IPS-20b (cell line): ENCODE results near the gene ZCCHC12.
"Not testable (repeated sequence)": the region's sequence is repeated elsewhere in the genome, so short reads cannot be mapped to it uniquely, and the experiment has no call there.

ENCODE experiments used
- H3K27ac ChIP-seq: one replicate; pipeline ENCODE4 v1.5.1; 2013; ENCODE audit warnings: low read length
- H3K27me3 ChIP-seq: 2 replicates; pipeline ENCODE4 v1.6.1; 2013; ENCODE audit warnings: mild to moderate bottlenecking, low read length, inconsistent platforms; ENCODE audit not compliant: insufficient read depth
- H3K36me3 ChIP-seq: 2 replicates; pipeline ENCODE4 v1.6.1; 2013; ENCODE audit warnings: low read depth, mild to moderate bottlenecking, inconsistent platforms, low read length, moderate library complexity; ENCODE audit not compliant: insufficient read depth
- H3K4me1 ChIP-seq: 2 replicates; pipeline ENCODE4 v1.6.1; 2013; ENCODE audit warnings: mild to moderate bottlenecking, control low read depth, inconsistent platforms, low read length, moderate library complexity; ENCODE audit not compliant: insufficient read depth
- H3K4me3 ChIP-seq: 2 replicates; pipeline ENCODE4 v1.5.1; 2013; ENCODE audit warnings: mild to moderate bottlenecking, low read length, inconsistent platforms
- H3K9ac ChIP-seq: 2 replicates; pipeline ENCODE4 v1.6.1; 2013; ENCODE audit warnings: low read depth, mild to moderate bottlenecking, inconsistent platforms, low read length, moderate library complexity
- H3K9me3 ChIP-seq: 2 replicates; pipeline ENCODE4 v1.6.1; 2013; ENCODE audit warnings: mild to moderate bottlenecking, low read depth, low read length, inconsistent platforms; ENCODE audit not compliant: insufficient read depth

ZCCHC12 gene

DNA sequence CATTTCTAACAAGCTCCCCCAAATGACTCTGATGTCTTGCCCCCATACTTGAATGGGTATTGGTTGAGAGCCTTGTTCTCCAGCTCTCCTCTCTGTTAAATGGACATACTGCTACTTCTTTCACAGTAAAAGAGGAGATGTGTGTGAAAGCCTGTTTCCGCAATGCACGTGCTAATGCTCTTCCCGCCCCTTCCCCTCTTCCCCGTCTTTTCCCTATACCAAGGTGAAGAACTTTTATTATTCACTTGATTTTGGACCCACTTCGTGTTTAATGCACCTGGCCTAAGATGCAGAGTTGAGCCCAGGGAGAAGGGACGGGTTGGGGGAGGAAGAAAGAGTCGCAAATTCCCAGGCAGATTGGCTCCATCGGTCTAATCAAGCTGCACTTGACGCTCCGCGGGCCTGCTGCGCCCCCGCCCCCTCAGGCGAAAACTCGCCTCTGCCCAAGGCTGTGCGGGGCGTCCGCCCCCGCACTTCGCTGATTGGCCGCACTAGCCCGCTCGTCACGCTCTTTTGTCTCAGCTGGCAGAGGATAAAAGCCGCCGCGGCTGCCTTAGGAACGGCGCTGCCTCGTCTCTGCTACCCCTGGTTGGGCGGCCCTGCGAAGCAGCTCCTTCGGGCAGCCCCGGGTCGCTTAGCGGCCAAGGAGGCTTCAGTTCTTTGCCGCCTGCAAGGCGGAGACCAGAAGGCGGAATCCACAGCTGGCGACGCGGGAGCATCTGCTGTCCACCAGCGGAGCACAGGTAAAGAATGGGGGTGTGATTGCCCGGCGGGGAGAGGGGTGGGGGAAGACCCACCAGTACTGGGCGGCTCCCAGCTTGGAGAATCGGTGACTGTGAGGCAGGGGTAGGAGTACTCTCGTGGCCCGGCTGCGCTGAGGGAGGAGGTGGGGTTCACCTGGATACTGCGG, at the start of gene ZCCHC12:
Gene ZCCHC12, plus strand, starts transcription at position 562 of the 910 bp plus-strand sequence. CDS start 1,421 bp downstream, outside the sequence.
- Histone ChIP-seq H3K4me1 (peaks cover 5% of the 10 kb centered on the region; the same call in 1 of the 2 replicates), H3K9ac (no peak within 1 kb of the TSS), H3K4me3 (peak within 1 kb of the TSS; percentile 57; the same call in 1 of the 2 replicates), H3K27ac (no peak within 1 kb of the TSS), H3K9me3 (no peaks in the 10 kb centered on the region), H3K27me3 (peaks cover 81% of the 10 kb centered on the region), H3K36me3 (no peaks in the 10 kb centered on the region)

DNA sequence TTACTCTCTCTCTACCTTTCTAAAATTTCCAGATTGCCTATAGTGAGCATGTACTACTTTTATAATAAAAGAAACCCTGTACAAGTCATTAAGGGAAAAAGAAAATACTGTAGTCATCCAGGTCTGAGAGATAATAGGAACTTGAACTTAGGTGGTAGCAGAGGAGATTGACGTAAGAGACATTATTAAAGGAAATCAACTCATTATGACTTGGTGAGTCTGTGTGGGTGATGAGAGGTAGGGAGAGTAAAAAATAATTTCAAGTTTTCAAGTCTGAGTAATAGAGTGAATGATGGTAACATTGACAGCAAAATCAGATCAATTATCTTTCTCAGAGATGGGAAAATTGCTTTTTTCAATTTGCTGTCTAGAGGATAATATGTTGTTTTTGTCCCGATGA, 44.0 kb upstream of the ZCCHC12 start:
- H3K4me1 ChIP-seq = no peaks in the 10 kb centered on the region
- no peaks in the 10 kb centered on the region for H3K9me3 ChIP-seq
- no peak overlapping the region for H3K4me3 ChIP-seq
- H3K36me3 ChIP-seq = no peaks in the 10 kb centered on the region
- no peaks in the 10 kb centered on the region for H3K27me3 ChIP-seq
- H3K27ac ChIP-seq = no peak overlapping the region
- H3K9ac ChIP-seq = no peak overlapping the region

DNA sequence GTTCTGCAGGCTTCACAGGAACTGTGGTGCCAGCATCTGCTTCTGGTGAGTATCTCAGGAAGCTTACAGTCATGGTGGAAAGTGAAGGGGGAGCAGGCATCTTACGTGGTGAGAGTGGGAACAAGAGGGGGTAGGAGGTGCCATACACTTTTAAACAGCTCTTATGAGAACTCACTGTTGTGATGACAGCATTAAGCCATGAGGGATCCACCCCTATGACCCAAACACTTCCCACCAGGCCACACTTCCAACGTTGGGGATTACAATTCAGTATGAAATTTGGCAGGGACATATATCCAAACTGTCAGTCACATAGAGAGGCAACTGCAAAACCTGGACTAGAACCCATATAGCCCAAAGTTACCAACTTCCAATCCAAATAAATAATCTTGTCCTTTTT, 43.1 kb upstream of the ZCCHC12 start:
- Histone ChIP-seq H3K9ac (no peak overlapping the region), H3K4me1 (no peaks in the 10 kb centered on the region), H3K27me3 (no peaks in the 10 kb centered on the region), H3K4me3 (no peak overlapping the region), H3K9me3 (no peaks in the 10 kb centered on the region), H3K27ac (no peak overlapping the region), H3K36me3 (no peaks in the 10 kb centered on the region)

DNA sequence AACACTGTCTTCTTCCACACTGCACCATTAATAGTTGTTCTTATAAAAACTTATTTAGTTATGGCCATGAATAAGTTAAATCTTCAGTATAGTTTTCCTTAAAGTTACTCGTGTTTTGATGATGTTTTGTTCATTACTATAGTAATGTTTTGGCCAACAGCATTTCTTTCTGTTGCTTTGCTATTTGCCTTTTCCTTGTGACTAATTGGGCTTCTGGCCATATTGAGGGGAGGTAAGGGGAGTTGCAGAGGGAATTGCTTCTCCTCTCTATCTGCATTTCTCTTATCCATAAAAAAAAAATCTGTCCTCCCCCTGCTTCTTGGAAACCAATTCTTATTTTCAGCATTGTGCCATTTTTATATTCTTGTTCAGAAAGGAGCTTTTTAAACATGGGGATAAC, 42.7 kb upstream of the ZCCHC12 start:
- H3K4me3 ChIP-seq = no peak overlapping the region
- no peaks in the 10 kb centered on the region for H3K27me3 ChIP-seq
- H3K4me1 ChIP-seq = no peaks in the 10 kb centered on the region
- H3K9me3 ChIP-seq = no peaks in the 10 kb centered on the region
- H3K36me3 ChIP-seq = no peaks in the 10 kb centered on the region
- H3K9ac ChIP-seq = no peak overlapping the region
- H3K27ac ChIP-seq = no peak overlapping the region

DNA sequence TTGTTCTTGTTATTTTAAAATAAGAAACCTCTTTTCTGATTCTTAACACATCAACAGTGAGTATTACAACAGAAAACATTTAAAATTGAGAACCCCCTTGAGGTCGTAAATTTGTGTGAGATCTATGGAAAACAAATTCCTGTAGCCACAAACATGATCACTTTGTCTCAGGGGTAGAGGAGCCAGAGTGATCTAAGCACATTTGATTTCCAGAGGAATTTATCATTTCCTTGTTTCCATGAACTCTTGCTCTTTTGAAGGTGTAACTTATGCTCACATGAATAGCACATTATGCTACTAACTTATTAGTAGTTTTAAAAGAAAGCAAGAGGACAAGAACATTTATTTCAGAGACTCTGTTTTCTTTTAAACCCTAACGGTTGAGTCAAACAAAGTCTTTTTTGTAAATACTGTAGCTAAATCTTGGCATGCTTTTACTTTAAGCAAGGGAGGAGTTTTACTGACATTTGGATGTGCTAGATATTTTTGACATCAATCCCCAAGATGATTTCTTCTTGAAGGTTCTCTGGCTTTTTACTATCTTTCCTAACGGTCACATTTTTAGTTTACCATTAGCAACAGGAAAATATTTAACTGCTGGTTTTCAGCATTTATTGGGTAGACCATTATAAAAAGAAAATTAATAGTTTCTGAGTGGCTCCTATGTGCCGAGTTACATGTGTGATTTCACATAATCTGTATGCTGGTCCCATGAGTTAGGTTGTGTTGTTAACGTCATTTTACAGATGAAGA, 27.9 kb upstream of the ZCCHC12 start:
- Histone ChIP-seq H3K9ac (no peak overlapping the region), H3K9me3 (no peaks in the 10 kb centered on the region), H3K4me3 (no peak overlapping the region), H3K4me1 (peaks cover 3% of the 10 kb centered on the region; the same call in 1 of the 2 replicates), H3K27me3 (no peaks in the 10 kb centered on the region), H3K36me3 (no peaks in the 10 kb centered on the region), H3K27ac (no peak overlapping the region)

DNA sequence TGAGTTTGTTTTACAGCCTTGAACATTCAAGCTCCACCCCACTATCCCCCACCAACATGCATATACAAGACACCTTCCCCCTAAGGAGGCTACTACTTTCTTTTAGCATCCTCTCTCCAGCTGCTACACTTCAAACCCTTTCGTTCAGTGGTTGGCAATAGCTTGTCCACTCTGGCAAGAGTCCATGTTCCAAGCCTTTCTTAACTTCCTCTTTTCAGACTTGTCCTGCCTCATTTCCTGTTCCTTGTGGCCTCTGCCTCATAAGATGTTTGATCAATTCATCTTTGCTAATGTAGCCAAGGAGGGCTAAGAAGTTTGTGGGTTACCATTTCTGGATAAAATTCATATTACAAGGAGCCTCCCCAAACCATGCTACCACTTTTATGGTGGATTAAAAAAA, 20.8 kb upstream of the ZCCHC12 start:
- H3K27ac ChIP-seq = no peak overlapping the region
- no peaks in the 10 kb centered on the region for H3K27me3 ChIP-seq
- no peaks in the 10 kb centered on the region for H3K36me3 ChIP-seq
- no peak overlapping the region for H3K9ac ChIP-seq
- H3K9me3 ChIP-seq = no peaks in the 10 kb centered on the region; the same call in 1 of the 2 replicates
- no peaks in the 10 kb centered on the region for H3K4me1 ChIP-seq
- no peak overlapping the region for H3K4me3 ChIP-seq

DNA sequence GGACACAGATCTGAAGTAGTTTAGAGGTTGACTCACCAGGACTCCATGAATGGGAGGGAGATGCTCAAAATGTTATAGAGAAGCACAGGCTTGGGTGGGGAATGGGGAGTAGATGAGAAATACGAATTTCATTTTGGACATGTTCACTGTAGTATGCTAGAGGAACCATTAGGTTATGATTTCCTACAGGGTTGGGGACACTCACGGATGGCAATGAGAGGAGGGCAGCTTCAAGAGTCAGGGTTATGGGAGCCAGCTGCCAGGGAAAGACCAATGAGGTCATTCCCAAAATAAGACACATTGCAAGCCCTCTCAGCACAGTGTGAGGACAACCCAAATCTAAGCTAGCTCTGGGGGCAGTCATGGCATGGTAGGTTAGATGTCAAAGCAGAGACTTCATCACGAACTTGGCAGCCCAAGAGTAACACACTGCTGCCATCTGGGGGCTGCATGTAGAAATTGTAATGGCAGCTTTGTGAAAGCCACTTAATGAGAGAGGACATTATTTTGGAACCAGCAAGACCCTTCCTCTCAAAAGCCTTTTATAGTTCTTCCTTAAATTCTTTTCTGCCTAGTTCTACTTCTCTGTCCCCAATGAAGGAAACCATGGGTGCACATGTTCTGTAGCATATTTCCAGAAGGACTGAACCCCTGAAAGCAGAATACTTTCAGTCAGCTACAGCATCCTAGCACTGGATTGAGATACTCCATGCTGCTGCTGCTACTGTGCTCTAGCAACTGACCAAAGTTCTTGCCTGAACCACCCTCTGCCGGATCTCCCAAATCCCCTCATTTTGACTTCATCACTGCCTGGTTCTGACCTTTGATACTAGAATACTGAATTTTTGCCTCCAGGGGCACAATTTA, 16.2 kb upstream of the ZCCHC12 start:
- no peak overlapping the region for H3K4me3 ChIP-seq
- H3K9ac ChIP-seq = no peak overlapping the region
- H3K36me3 ChIP-seq = no peaks in the 10 kb centered on the region
- no peaks in the 10 kb centered on the region for H3K4me1 ChIP-seq
- no peak overlapping the region for H3K27ac ChIP-seq
- no peaks in the 10 kb centered on the region; the same call in 1 of the 2 replicates for H3K9me3 ChIP-seq
- no peaks in the 10 kb centered on the region for H3K27me3 ChIP-seq

DNA sequence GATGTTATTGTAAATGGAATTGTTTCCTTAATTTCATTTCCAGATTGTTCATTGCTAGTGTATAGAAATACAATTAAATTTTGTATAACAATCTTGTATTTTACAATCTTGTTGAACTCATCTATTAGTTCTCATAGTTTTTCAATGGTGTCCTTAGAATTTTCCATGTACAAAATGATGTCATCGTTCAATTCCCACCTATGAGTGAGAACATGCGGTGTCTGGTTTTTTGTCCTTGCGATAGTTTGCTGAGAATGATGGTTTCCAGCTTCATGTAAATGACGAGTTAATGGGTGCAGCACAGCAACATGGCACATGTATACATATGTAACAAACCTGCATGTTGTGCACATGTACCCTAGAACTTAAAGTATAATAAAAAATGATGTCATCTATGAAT, 6.4 kb upstream of the ZCCHC12 start:
- not testable (repeated sequence) for H3K36me3 ChIP-seq, H3K9ac ChIP-seq, H3K27ac ChIP-seq, H3K9me3 ChIP-seq, H3K4me3 ChIP-seq, H3K4me1 ChIP-seq
- H3K27me3 ChIP-seq = peaks cover 20% of the 10 kb centered on the region

DNA sequence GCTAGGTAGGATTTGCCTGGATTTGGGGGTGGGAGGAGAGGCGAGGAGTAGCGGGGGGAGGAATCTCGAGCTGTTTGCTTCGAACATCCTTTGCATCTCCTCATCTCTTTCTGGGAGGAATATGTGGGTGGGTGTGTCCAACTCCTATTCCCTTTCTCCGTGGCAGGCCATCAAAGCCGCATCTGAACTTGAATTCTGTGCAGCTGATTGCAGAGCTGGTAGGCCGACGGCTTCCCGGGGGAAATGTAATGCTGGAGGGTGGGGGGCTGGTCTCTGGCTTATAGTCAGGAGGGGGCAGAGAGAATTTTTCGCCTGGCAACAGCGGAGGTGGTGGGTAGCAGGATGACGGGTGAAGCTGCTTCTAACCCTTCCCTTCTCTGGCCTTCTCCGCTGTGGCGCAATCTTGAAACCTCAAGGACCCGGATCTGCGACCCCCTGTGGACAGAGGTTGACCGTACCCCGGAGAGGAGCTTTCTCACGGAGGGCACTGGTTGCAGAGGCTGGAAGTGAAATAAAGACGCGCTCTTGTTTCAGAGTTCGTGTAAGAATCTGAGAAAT, 628 bp downstream of the ZCCHC12 start:
- no peak overlapping the region for H3K9ac ChIP-seq

DNA sequence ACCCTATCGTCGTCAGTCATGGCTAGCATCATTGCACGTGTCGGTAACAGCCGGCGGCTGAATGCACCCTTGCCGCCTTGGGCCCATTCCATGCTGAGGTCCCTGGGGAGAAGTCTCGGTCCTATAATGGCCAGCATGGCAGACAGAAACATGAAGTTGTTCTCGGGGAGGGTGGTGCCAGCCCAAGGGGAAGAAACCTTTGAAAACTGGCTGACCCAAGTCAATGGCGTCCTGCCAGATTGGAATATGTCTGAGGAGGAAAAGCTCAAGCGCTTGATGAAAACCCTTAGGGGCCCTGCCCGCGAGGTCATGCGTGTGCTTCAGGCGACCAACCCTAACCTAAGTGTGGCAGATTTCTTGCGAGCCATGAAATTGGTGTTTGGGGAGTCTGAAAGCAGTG, 1.6 kb downstream of the ZCCHC12 start:
- Histone ChIP-seq H3K36me3 (no peaks in the 10 kb centered on the region), H3K4me3 (peak overlapping the region; percentile 57; the same call in 1 of the 2 replicates), H3K27ac (no peak overlapping the region), H3K27me3 (peaks cover 97% of the 10 kb centered on the region), H3K9me3 (no peaks in the 10 kb centered on the region), H3K9ac (no peak overlapping the region), H3K4me1 (peaks cover 5% of the 10 kb centered on the region; the same call in 1 of the 2 replicates)

More for the DNA sequence above, 628 bp downstream of the ZCCHC12 start:
- Histone ChIP-seq H3K4me3 (peak overlapping the region; percentile 57; the same call in 1 of the 2 replicates), H3K27ac (no peak overlapping the region), H3K36me3 (no peaks in the 10 kb centered on the region), H3K27me3 (peaks cover 88% of the 10 kb centered on the region), H3K4me1 (peaks cover 5% of the 10 kb centered on the region; the same call in 1 of the 2 replicates), H3K9me3 (no peaks in the 10 kb centered on the region)
